Activated CD4-positive, alpha-beta T cell treated with anti-CD3 and anti-CD28 coated beads, Interleukin-10, Interleukin-2, amounts not matched to agents 100 ng/mL and 50 ng/mL, durations not matched to agents 16 hours and 8 hours (primary cell): ENCODE results near the gene TNIK.
"Not testable (repeated sequence)": the region's sequence is repeated elsewhere in the genome, so short reads cannot be mapped to it uniquely, and the experiment has no call there.

Source experiments
- DNase-seq: peaks from one replicate; pipeline ENCODE4 v3.0.0-alpha.2; 2020

The TNIK gene

DNA sequence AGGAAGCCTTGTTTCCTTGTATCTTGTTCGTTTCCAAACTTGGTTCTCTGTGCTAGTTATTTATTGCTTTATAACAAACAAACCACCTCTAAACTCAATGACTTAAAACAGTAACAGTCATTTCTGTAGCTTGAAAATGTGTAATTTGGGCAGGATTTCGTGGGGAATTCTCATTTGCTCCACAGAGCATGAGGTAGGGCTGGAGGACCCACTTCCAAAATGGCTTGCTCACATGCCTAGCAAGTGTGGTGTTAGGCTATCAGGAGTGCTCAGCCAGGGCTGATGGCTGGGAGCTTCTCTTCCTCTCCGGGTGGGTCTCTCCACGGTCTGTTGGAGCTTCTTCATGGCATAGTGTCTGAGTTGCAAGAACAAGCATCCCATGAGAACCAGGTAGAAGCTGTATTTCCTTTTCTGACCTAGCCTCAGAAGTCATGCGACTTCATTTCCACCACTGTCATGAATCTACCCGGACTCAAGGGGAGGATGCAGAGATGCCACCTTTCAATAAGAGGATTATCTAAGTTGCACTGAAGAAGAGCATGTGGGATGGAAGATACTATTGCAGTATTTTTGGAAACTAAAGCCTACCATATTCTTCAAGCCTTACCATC, 8.2 kb upstream of the TNIK start:
- no peak for DNase-seq

DNA sequence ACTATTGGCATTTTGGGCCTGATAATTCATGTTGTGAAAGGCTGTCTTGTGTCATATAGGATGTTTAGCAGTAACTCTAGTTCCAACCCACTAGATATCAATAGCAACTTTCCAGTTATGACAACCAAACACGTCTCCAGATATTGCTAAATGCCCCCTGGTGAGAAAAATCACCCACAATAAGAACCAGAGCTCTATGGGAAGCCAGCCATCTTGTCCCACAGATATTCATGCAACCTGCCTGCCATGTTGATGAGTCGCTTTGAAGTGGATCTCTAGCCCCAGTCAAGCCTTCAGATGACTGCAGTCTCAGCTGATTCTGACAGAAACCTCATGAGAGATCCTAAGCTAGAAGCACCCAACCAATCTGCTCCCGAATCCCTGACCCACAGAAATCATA, 5.6 kb upstream of the TNIK start:
- peak; percentile 23 for DNase-seq

GRCh38 chr3:171464462-171464861, 4.3 kb upstream of the TNIK start:
- DNase-seq: no peak

DNA sequence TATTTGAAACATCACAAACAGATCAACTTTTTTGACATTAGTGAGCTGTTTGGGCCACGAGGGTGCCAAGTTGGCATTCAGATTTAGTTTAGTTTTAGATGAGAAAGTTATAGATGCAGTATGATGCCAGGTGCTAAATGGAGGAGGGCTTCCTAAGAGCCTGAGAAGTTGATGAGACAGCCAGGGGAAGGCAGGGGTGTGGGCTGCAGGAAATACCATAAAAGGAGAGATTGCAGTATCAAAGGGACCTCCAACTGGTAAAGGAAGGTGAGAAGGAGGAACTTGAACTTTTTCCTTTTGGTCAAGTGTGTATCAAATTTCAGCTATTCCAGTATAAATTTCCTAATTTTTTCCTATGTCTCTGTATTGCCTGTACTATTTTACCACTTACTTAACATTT, 2.0 kb upstream of the TNIK start:
- peak; percentile 26 for DNase-seq

GRCh38 chr3:171461525-171461917, 1.3 kb upstream of the TNIK start:
- DNase-seq: no peak

- DNase-seq: peak; percentile 61
Observed at GRCh38 chr3:171460725-171461524, 720 bp upstream of the TNIK start.

- DNase-seq: peak; percentile 51
Observed at GRCh38 chr3:171459137-171459941, 866 bp downstream of the TNIK start.

DNA sequence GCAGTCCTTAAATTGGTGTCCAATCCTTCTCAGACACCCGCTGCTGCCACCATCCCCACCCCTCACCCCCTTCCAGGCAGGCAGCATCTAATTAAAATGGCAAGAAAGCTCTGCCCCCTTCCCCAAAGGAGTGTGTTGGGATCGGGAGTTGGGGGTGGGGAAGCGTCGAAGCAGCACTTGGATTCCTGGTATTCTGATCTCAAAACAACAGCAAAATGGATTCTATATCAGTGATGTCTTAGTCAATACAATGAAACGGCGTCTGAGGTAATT, 1.4 kb downstream of the TNIK start:
- no peak for DNase-seq

DNA sequence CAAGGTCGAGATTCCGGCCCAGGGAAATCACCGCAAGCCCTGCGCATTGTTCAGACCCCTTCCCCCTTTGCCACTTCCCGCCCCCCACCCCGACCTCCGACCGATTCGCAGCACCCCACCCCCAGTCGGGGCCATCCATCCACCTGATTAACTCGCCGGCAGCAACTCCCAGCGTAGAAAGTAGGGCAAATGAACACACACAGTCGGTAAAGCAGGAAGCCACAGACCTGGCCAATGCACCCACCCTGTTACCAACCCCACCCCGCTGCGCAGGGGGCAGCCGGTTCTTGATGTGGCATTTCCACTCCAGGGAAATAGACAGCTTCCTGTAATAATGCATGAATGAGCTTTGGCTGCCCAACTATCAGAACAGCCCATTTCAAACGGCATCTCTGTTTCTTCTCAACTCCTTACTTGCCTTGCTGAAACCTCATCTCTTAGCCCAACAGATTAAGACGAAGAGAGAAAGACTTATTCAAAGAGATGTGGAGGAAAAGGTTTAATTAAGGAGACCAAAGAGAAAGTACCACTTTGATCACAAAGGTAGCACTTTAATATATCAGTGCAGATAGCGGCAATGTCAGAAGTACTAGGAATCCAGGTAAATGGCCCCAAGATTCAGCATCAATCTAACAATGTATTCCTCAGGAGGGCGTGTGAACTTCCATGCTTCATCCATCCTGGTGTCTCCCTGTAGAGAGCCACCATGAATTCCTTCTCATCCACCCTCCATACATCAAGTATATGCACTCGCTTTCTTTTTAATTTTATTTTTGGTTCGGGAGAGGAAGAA, 1.9 kb downstream of the TNIK start:
- DNase-seq: peak; percentile 55

- peak; percentile 26 for DNase-seq
Observed at GRCh38 chr3:171457607-171458061, 2.6 kb downstream of the TNIK start.

- DNase-seq: no peak
Observed at GRCh38 chr3:171456765-171457606, 3.2 kb downstream of the TNIK start.

GRCh38 chr3:171455603-171456550, 4.3 kb downstream of the TNIK start:
- DNase-seq: peak; percentile 36

- no peak for DNase-seq
Observed at GRCh38 chr3:171454041-171454440, 6.2 kb downstream of the TNIK start.

DNA sequence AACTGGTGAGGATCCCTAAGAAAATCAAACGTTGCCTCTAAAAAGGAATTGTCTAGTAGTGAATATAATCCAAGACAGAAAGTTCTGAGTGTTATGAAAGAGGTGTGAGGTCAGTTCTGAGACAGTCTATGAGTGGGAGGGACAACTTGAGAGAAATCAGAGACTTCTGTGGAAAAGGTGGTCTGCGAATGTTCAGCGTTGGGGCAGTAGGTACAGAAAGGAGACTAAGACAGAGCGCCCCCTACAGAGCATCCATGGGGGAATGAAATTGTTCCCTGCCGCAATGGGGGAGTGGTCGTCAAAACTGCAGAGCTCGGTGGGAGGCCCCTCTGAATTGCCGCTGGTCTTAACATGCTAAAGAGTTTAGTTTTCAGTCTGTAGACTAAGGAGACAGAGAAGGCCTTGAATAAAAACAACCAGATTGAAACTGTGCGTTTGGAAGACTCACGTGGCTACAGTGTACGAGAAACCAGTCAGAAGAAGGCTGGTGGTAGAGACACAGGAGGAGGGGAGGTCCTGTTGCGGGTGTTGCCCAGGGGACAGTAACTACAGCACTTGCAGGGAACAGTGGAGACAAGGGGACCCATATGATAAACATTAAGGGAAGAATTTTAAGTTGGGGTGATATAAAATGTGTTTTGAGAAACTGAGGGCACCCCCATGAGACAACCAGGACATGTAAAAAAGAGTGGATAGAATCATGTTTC, 6.9 kb downstream of the TNIK start:
- DNase-seq: no peak

GRCh38 chr3:171452328-171452727, 7.9 kb downstream of the TNIK start:
- no peak for DNase-seq

DNA sequence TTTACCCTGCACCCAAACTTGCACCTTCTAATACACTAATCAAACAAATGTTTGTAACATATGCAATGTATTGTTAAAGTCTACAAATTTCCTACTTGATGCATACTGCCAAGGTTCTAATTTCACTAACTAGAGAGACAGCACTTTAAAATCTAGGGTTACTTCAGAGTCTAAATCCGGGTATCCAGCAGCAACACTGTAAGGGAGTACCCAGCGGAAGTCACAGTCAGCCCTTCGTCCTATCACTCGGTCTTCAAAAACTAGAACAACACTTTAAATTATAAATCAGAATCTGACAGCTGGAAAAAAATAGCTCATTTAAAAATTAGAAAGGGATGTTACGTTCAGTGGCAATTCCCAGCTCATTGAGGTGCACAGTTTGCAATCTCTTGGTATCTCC, 8.3 kb downstream of the TNIK start:
- DNase-seq: no peak

DNA sequence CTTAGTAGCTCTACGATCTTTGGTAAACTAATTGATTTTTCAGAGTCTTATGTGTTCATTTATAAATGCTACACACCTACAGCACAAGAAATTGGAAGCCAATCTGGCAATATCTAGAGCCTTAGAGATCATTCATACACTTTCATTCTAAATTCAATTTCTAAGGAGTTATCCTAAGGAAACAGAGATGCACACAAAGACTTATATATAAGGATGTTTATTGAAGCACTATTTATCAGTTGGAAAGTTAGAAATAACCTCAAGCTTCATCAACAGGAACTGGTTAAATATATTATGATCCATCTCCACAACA, 12.7 kb downstream of the TNIK start:
- DNase-seq: not testable (repeated sequence)

DNA sequence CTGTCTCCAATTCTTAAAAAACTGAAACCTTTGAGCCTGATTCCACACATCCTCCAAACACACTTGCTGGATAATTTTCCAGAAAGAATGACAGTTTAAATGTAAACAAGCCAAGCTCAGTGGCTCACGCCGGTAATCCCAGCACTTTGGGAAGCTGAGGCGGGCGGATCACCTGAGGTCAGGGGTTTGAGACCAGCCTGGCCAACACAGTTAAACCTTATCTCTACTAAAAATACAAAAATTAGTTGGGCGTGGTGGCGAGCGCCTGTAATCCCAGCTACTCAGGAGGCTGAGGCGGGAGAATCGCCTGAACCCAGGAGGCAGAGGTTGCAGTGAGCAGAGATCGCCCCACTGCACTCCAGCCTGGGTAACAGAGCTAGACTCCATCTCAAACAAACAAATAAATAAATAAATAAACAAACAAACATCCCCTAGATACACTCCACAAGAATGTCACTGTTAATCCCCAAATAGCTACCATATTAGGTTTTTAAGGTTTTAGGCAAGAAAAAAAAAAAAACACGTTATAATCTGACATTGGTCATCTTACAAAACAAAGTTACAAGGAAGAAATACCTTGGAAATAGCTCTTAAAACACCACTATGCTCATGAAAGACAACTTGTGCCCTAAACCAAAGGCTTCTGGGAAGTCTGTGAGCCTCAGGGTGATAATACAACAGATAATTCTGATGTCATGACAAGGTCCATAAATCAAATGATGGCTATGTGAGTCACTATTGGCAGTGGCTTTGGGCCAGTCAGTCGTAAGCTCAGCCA, 13.2 kb downstream of the TNIK start:
- DNase-seq: no peak

GRCh38 chr3:171446301-171446700, 13.9 kb downstream of the TNIK start:
- no peak for DNase-seq
